ENCODE results near the gene RGS7.

Gene RGS7

GRCh38 chr1:241136389-241136788 is 220.6 kb downstream of the RGS7 start:
- POLR2A ChIA-PET (ENCODE audit: low non-redundant PET), result no interaction called here
- CTCF ChIA-PET, result interaction anchor here (0.8 kb wide), 1 partner anchor 338 kb away, joined by 7 read pairs; no protein-coding TSS in a partner anchor
- TF ChIP-seq CTCF (conservative IDR thresholded peaks at IDR 0.05; ENCODE audit: low read depth), result no peak
- no peak for DNase-seq (ENCODE audit: low spot score)
- no peak overlapping the region for H3K27ac ChIP-seq

- no peak for TF ChIP-seq CTCF (conservative IDR thresholded peaks at IDR 0.05; ENCODE audit: low read depth)
- no peak overlapping the region for H3K27ac ChIP-seq
- POLR2A ChIA-PET (ENCODE audit: low non-redundant PET), result no interaction called here
- DNase-seq (ENCODE audit: low spot score), result no peak
- CTCF ChIA-PET, result no interaction called here
Measured at GRCh38 chr1:241131636-241132194, 225.3 kb downstream of the RGS7 start.

- H3K27ac ChIP-seq, result no peak overlapping the region
- ChIA-PET CTCF (no interaction called here), POLR2A (ENCODE audit: low non-redundant PET) (no interaction called here)
- TF ChIP-seq CTCF (conservative IDR thresholded peaks at IDR 0.05; ENCODE audit: low read depth), result no peak
- no peak for DNase-seq (ENCODE audit: low spot score)
Measured at GRCh38 chr1:241130881-241131280, 226.1 kb downstream of the RGS7 start.

GRCh38 chr1:241129207-241129960 is 227.6 kb downstream of the RGS7 start:
- no peak overlapping the region for H3K27ac ChIP-seq
- TF ChIP-seq CTCF (conservative IDR thresholded peaks at IDR 0.05; ENCODE audit: low read depth), result no peak
- ChIA-PET CTCF (no interaction called here), POLR2A (ENCODE audit: low non-redundant PET) (interaction anchor here (0.7 kb wide), 1 partner anchor 13 kb away, joined by 7 read pairs; no protein-coding TSS in a partner anchor)
- DNase-seq (ENCODE audit: low spot score), result no peak

- no peak for DNase-seq (ENCODE audit: low spot score)
- CTCF ChIA-PET, result interaction anchor here (0.6 to 0.7 kb wide), 3 partner anchors 89 to 237 kb away, joined by 3 to 7 read pairs (median 5); no protein-coding TSS in a partner anchor
- POLR2A ChIA-PET (ENCODE audit: low non-redundant PET), result no interaction called here
- H3K27ac ChIP-seq, result no peak overlapping the region
- TF ChIP-seq CTCF (conservative IDR thresholded peaks at IDR 0.05; ENCODE audit: low read depth), result no peak
Measured at GRCh38 chr1:241125286-241125685, 231.7 kb downstream of the RGS7 start.

- no peak overlapping the region for H3K27ac ChIP-seq
- ChIA-PET CTCF (no interaction called here), POLR2A (ENCODE audit: low non-redundant PET) (no interaction called here)
- no peak for DNase-seq (ENCODE audit: low spot score)
- TF ChIP-seq CTCF (conservative IDR thresholded peaks at IDR 0.05; ENCODE audit: low read depth), result no peak
Measured at GRCh38 chr1:241118049-241118448, 239.0 kb downstream of the RGS7 start.
